ENCODE results near the gene RBBP9. TPM values are rescaled to one million over a fixed set of nuclear protein-coding genes. Genes with fewer than 3 reads are reported as not detected.
A peak's percentile ranks its signal among the peaks of the same experiment; 100 is the strongest.

The RBBP9 gene
- total RNA-seq (10 to 100 TPM; 22.8 to 45.7 (median 27.9) TPM), polyA plus RNA-seq (10 to 100 TPM in 1 of 3 donors, 1 to 10 TPM in 2; 5.3 to 46.3 (median 5.6) TPM)
- long read RNA-seq, donor 1, transcript RBBP9-201 (5 exons, 3,861 nt) = major isoform, 8 of 9 reads
- long read RNA-seq, donor 1, partial matches to known transcripts = 0 of 9 reads
- long read RNA-seq, donor 1, other reads (novel, unspliced or antisense) = 0 of 9 reads
- long read RNA-seq, donor 2, transcript RBBP9-201 (5 exons, 3,861 nt) = major isoform, 10 of 11 reads
- long read RNA-seq, donor 2, partial matches to known transcripts = 0 of 11 reads
- long read RNA-seq, donor 2, other reads (novel, unspliced or antisense) = 0 of 11 reads
- long read RNA-seq, donor 3, transcript RBBP9-201 (5 exons, 3,861 nt) = major isoform, 10 of 12 reads
- long read RNA-seq, donor 3, partial matches to known transcripts = 0 of 12 reads
- long read RNA-seq, donor 3, other reads (novel, unspliced or antisense) = 0 of 12 reads
- long read RNA-seq, donor 4, transcript RBBP9-201 (5 exons, 3,861 nt) = major isoform, 15 of 19 reads
- long read RNA-seq, donor 4, partial matches to known transcripts = 1 of 19 reads
- long read RNA-seq, donor 4, other reads (novel, unspliced or antisense) = 3 of 19 reads
- long read RNA-seq, donor 5, transcript RBBP9-201 (5 exons, 3,861 nt) = major isoform, 36 of 39 reads
- long read RNA-seq, donor 5, partial matches to known transcripts = 0 of 39 reads
- long read RNA-seq, donor 5, other reads (novel, unspliced or antisense) = 3 of 39 reads
- long read RNA-seq, donor 6, partial matches to known transcripts = 0 of 2 reads
- long read RNA-seq, donor 6, other reads (novel, unspliced or antisense) = 0 of 2 reads
- long read RNA-seq, donor 7, transcript RBBP9-201 (5 exons, 3,861 nt) = major isoform, 10 of 10 reads
- long read RNA-seq, donor 7, partial matches to known transcripts = 0 of 10 reads
- long read RNA-seq, donor 7, other reads (novel, unspliced or antisense) = 0 of 10 reads
- long read RNA-seq, donor 8, transcript RBBP9-201 (5 exons, 3,861 nt) = major isoform, 19 of 20 reads
- long read RNA-seq, donor 8, partial matches to known transcripts = 0 of 20 reads
- long read RNA-seq, donor 8, other reads (novel, unspliced or antisense) = 0 of 20 reads
- long read RNA-seq, donor 9, transcript RBBP9-201 (5 exons, 3,861 nt) = major isoform, 10 of 42 reads
- long read RNA-seq, donor 9, partial matches to known transcripts = 30 of 42 reads
- long read RNA-seq, donor 9, other reads (novel, unspliced or antisense) = 0 of 42 reads
- long read RNA-seq, donor 10, transcript RBBP9-201 (5 exons, 3,861 nt) = major isoform, 15 of 25 reads
- long read RNA-seq, donor 10, partial matches to known transcripts = 6 of 25 reads
- long read RNA-seq, donor 10, other reads (novel, unspliced or antisense) = 0 of 25 reads

DNA sequence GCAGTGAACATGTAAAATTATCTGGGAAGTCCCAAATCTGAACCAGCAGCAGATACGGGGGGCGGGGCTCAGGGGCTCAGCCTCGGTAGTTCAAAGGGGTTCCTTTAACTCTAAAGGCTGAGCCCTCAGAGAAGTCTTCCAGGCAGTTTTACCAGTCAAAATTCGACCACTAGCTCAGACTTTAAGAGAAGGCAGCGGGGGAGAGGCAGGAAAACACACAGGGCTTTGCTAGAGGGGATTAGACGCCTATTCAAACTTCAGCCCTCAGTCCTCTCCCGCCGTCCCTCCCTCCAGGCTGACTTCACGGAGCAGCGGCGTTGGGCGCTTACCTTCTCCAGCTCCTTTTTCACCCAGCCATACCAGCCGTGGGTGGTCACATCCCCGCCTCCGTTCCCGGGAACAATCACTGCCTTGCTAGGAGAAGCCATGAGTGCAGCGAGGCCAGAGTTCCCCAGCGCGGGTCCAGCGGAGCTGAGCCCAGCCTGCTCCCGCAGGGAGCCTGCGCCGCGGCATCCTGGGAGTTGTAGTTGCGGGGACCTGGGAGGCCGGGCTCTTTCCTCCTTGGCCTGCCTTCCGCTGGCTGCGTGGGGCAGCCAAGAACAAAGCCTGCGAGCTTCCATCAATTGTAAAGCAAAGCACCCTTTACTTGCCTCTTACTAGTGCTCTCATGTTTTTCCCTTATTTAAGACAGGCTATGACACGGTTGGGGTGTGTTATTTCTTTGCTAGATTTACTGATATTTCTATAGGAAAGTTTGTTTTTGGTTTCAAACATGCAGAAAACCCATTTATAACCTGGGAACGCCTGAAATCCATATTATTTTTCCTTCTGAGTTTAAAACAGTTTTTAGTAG, at the start of gene RBBP9:
RBBP9 (minus strand) TSS at position 486 of the 853 bp plus-strand sequence; CDS start at position 428, 58 bp downstream.
- peak within 1 kb of the TSS in 3 of 5 donors; percentile 21 to 57 (median 46) for H3K27ac ChIP-seq
- peak; percentile 85 to 91 (median 88) for DNase-seq
- H3K4me3 ChIP-seq = peak within 1 kb of the TSS in 3 of 4 donors; percentile 70 to 92 (median 91)
- intact Hi-C loops (cut with DNase I) = no loop called here
- no peaks in the 10 kb centered on the region for H3K27me3 ChIP-seq
- 4 to 5% (median 4%) methylated on average over 18 to 31 of the region's 31 CpGs for WGBS, 4 donors
- no peaks in the 10 kb centered on the region for H3K36me3 ChIP-seq (replicated peaks in 1 of 2)
- TF ChIP-seq, protein P1, sequence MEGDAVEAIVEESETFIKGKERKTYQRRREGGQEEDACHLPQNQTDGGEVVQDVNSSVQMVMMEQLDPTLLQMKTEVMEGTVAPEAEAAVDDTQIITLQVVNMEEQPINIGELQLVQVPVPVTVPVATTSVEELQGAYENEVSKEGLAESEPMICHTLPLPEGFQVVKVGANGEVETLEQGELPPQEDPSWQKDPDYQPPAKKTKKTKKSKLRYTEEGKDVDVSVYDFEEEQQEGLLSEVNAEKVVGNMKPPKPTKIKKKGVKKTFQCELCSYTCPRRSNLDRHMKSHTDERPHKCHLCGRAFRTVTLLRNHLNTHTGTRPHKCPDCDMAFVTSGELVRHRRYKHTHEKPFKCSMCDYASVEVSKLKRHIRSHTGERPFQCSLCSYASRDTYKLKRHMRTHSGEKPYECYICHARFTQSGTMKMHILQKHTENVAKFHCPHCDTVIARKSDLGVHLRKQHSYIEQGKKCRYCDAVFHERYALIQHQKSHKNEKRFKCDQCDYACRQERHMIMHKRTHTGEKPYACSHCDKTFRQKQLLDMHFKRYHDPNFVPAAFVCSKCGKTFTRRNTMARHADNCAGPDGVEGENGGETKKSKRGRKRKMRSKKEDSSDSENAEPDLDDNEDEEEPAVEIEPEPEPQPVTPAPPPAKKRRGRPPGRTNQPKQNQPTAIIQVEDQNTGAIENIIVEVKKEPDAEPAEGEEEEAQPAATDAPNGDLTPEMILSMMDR (IDR thresholded peaks at IDR 0.05) = no peak
- TF ChIP-seq POLR2A (IDR thresholded peaks at IDR 0.05) = peak in 1 of 2 donors; percentile 43
- H3K4me1 ChIP-seq (replicated peaks in 1 of 2) = peaks cover 9 to 10% of the 10 kb centered on the region in 2 donors
- no peaks in the 10 kb centered on the region for H3K9me3 ChIP-seq (replicated peaks in 1 of 3)

DNA sequence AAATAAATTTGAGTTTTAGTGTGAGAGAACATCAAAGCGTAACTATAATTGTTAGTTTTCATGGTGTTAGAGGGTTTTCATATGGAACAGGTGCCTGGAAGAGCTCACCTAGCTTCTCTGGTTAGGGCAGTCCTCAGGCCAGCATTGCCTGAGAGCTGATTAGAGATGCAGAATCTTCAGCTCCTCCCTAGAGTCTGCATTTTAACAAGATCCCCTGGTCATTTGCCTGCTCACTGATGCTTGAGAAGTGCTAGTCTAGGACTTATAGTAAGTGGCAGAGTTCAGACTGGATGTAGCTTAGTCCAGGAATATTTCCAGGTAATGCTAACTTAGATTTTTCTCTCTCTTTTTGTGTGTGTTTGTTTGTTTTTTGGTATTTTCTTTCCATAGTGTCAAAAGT, 48.5 kb upstream of the RBBP9 start:
- whole genome bisulfite sequencing, 4 donors = 95 to 100% (median 100%) methylated on average over 1 of the region's 1 CpG
- H3K27ac ChIP-seq = no peak overlapping the region
- H3K27me3 ChIP-seq = no peaks in the 10 kb centered on the region
- H3K4me1 ChIP-seq (replicated peaks in 1 of 2) = no peaks in the 10 kb centered on the region
- intact Hi-C loops (cut with DNase I) = no loop called here
- TF ChIP-seq POLR2A (IDR thresholded peaks at IDR 0.05) = no peak
- TF ChIP-seq, protein P1 (IDR thresholded peaks at IDR 0.05) = no peak
- H3K9me3 ChIP-seq (replicated peaks in 1 of 3) = no peaks in the 10 kb centered on the region
- no peak for DNase-seq
- peaks cover 0 to 79% of the 10 kb centered on the region in 2 donors for H3K36me3 ChIP-seq (replicated peaks in 1 of 2)
- H3K4me3 ChIP-seq = no peak overlapping the region

DNA sequence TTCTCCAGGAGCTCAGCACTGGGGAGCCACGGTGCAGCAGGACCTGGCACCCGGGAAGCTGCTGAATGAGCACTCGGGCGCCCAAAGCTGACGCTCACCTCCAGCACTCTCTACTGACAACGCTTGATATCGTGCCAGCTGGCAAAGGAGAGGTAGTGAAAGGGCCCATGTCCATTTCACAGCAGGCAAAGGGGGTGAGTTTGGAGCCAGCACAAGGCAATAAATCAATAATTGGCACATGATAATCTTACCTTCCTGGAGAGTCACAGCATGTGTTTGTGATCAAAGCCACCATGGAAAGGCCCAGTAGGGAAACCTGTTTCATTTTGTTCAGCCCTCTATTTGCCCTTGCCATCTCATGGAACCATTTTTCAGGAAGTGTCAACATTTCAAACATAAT, 46.9 kb upstream of the RBBP9 start:
- H3K36me3 ChIP-seq (replicated peaks in 1 of 2) = peaks cover 0 to 75% of the 10 kb centered on the region in 2 donors
- H3K4me3 ChIP-seq = no peak overlapping the region
- no peaks in the 10 kb centered on the region for H3K27me3 ChIP-seq
- 84 to 92% (median 88%) methylated on average over 6 to 7 of the region's 7 CpGs for WGBS, 4 donors
- no peak for DNase-seq
- intact Hi-C loops (cut with DNase I) = no loop called here
- H3K4me1 ChIP-seq (replicated peaks in 1 of 2) = no peaks in the 10 kb centered on the region
- no peaks in the 10 kb centered on the region for H3K9me3 ChIP-seq (replicated peaks in 1 of 3)
- H3K27ac ChIP-seq = no peak overlapping the region
- TF ChIP-seq, protein P1 (IDR thresholded peaks at IDR 0.05) = no peak
- TF ChIP-seq POLR2A (IDR thresholded peaks at IDR 0.05) = no peak

All from adrenal gland (tissue), 19 donors.